Measurements from ENCODE around the gene DPP6. TPM values are rescaled to one million over a fixed set of nuclear protein-coding genes. Genes with fewer than 3 reads are reported as not detected.

DPP6 gene
- total RNA-seq, 1 experiment from 2014 or later = not detected

DNA sequence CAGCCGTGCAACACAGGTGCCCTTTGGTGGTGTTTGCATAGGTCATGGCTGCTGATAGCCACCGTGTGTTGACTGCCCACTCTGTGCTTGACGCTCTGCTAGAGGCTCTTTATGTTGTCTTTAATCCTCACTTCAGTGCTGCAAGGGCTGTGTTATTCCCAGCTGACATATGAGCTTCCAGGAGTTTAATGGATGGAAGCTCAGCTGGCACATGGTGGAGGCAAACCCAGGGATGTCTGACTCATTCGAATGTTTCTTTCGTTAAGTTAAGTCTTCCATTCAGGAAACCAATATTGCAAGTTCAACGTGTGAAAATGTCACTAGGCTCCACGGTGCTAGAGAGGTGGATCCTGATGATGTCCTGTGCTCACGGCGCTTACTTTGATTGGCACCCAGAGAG is 378.4 kb downstream of the DPP6 start:
- peaks cover 8% of the 10 kb centered on the region for H3K9me3 ChIP-seq (ENCODE audit: low read depth, low read length, poor library complexity, severe bottlenecking)
- no peak for DNase-seq (ENCODE audit: low spot score)
- ChIA-PET CTCF (no interaction called here), POLR2A (ENCODE audit: low non-redundant PET) (no interaction called here)
- H3K4me3 ChIP-seq (ENCODE audit: low read depth, low read length, poor library complexity, severe bottlenecking) = no peak overlapping the region
- intact Hi-C loops (cut with micrococcal nuclease; ENCODE audit: unreplicated experiment) = no loop called here
- H3K27me3 ChIP-seq (replicated peaks; ENCODE audit: insufficient read depth, low read depth, low read length, poor library complexity) = no peaks in the 10 kb centered on the region
- no peaks in the 10 kb centered on the region for H3K4me1 ChIP-seq (ENCODE audit: insufficient read depth, low read length, poor library complexity, severe bottlenecking)
- BruUV-seq (replicated peaks) = no TSS peak
- no peak for TF ChIP-seq EZH2 (IDR thresholded peaks at IDR 0.05; ENCODE audit: borderline replicate concordance, low read depth, low read length, poor library complexity, severe bottlenecking)
- no peak for TF ChIP-seq CTCF (conservative IDR thresholded peaks at IDR 0.05; ENCODE audit: low read depth, low read length)
- no peaks in the 10 kb centered on the region for H3K36me3 ChIP-seq (ENCODE audit: insufficient read depth, low read length, poor library complexity, severe bottlenecking)
- H3K27ac ChIP-seq (ENCODE audit: low read depth, low read length, poor library complexity, severe bottlenecking) = no peak overlapping the region

GRCh38 chr7:154431045-154431444 is 378.8 kb downstream of the DPP6 start:
- intact Hi-C loops (cut with micrococcal nuclease; ENCODE audit: unreplicated experiment) = no loop called here
- peaks cover 8% of the 10 kb centered on the region for H3K9me3 ChIP-seq (ENCODE audit: low read depth, low read length, poor library complexity, severe bottlenecking)
- no peaks in the 10 kb centered on the region for H3K36me3 ChIP-seq (ENCODE audit: insufficient read depth, low read length, poor library complexity, severe bottlenecking)
- H3K27ac ChIP-seq (ENCODE audit: low read depth, low read length, poor library complexity, severe bottlenecking) = no peak overlapping the region
- no peak for TF ChIP-seq EZH2 (IDR thresholded peaks at IDR 0.05; ENCODE audit: borderline replicate concordance, low read depth, low read length, poor library complexity, severe bottlenecking)
- TF ChIP-seq CTCF (conservative IDR thresholded peaks at IDR 0.05; ENCODE audit: low read depth, low read length) = no peak
- ChIA-PET CTCF (no interaction called here), POLR2A (ENCODE audit: low non-redundant PET) (no interaction called here)
- no peak for DNase-seq (ENCODE audit: low spot score)
- no TSS peak for BruUV-seq (replicated peaks)
- H3K4me1 ChIP-seq (ENCODE audit: insufficient read depth, low read length, poor library complexity, severe bottlenecking) = no peaks in the 10 kb centered on the region
- H3K27me3 ChIP-seq (replicated peaks; ENCODE audit: insufficient read depth, low read depth, low read length, poor library complexity) = no peaks in the 10 kb centered on the region
- no peak overlapping the region for H3K4me3 ChIP-seq (ENCODE audit: low read depth, low read length, poor library complexity, severe bottlenecking)

GRCh38 chr7:154433632-154434598 is 381.7 kb downstream of the DPP6 start:
- no peak overlapping the region for H3K27ac ChIP-seq (ENCODE audit: low read depth, low read length, poor library complexity, severe bottlenecking)
- H3K4me1 ChIP-seq (ENCODE audit: insufficient read depth, low read length, poor library complexity, severe bottlenecking) = no peaks in the 10 kb centered on the region
- H3K9me3 ChIP-seq (ENCODE audit: low read depth, low read length, poor library complexity, severe bottlenecking) = peaks cover 8% of the 10 kb centered on the region
- CTCF ChIA-PET = no interaction called here
- DNase-seq (ENCODE audit: low spot score) = no peak
- no peaks in the 10 kb centered on the region for H3K36me3 ChIP-seq (ENCODE audit: insufficient read depth, low read length, poor library complexity, severe bottlenecking)
- H3K4me3 ChIP-seq (ENCODE audit: low read depth, low read length, poor library complexity, severe bottlenecking) = no peak overlapping the region
- no TSS peak for BruUV-seq (replicated peaks)
- POLR2A ChIA-PET (ENCODE audit: low non-redundant PET) = no interaction called here
- intact Hi-C loops (cut with micrococcal nuclease; ENCODE audit: unreplicated experiment) = no loop called here
- H3K27me3 ChIP-seq (replicated peaks; ENCODE audit: insufficient read depth, low read depth, low read length, poor library complexity) = no peaks in the 10 kb centered on the region
- TF ChIP-seq CTCF (conservative IDR thresholded peaks at IDR 0.05; ENCODE audit: low read depth, low read length) (no peak), EZH2 (IDR thresholded peaks at IDR 0.05; ENCODE audit: borderline replicate concordance, low read depth, low read length, poor library complexity, severe bottlenecking) (no peak)

All from A673 (cell line).